RWPE2 (cell line): ENCODE measurements around the gene EEA1.

ENCODE experiments used
- ATAC-seq: fragments of 200-7000 bp; cut with Tn5 transposase; 3 replicates; pipeline ENCODE4 v1.9.1; 2021; ENCODE audit warnings: low read depth
- DNase-seq: peaks from one replicate; pipeline ENCODE4 v3.0.0-alpha.2; 2020; ENCODE audit warnings: low spot score
- H3K27ac ChIP-seq: fragments of 450-650 bp; 2 replicates; pipeline ENCODE4 v1.5.1; 2017; ENCODE audit warnings: mild to moderate bottlenecking; ENCODE audit not compliant: poor library complexity, severe bottlenecking
- H3K27me3 ChIP-seq: fragments of 250-450 bp; sonication (Bioruptor Pico); 2 replicates; pipeline ENCODE4 v1.5.1; 2021; ENCODE audit warnings: mild to moderate bottlenecking, moderate library complexity; ENCODE audit not compliant: insufficient read depth, poor library complexity, severe bottlenecking
- H3K36me3 ChIP-seq: fragments of 250-450 bp; sonication (Bioruptor Pico); 2 replicates; pipeline ENCODE4 v1.5.1; 2020; ENCODE audit warnings: low read depth, mild to moderate bottlenecking, moderate library complexity
- H3K4me1 ChIP-seq: fragments of 250-450 bp; sonication (Bioruptor Pico); 2 replicates; pipeline ENCODE4 v1.5.1; 2021; ENCODE audit warnings: mild to moderate bottlenecking, moderate library complexity; ENCODE audit not compliant: insufficient read depth, poor library complexity, severe bottlenecking
- H3K4me3 ChIP-seq: fragments of 250-450 bp; sonication (Bioruptor Pico); 2 replicates; pipeline ENCODE4 v1.5.1; 2021; ENCODE audit warnings: mild to moderate bottlenecking, moderate library complexity; ENCODE audit not compliant: severe bottlenecking
- H3K9me3 ChIP-seq: fragments of 250-450 bp; sonication (Bioruptor Pico); 2 replicates; pipeline ENCODE4 v1.5.1; 2021; ENCODE audit warnings: mild to moderate bottlenecking, moderate library complexity; ENCODE audit not compliant: severe bottlenecking
- TF ChIP-seq, protein P1 (sequence below): fragments of 450-650 bp; IDR thresholded peaks from one replicate; pipeline ENCODE4 v1.5.1; 2017; ENCODE audit warnings: mild to moderate bottlenecking, moderate library complexity; ENCODE audit not compliant: poor library complexity, severe bottlenecking

The EEA1 gene

DNA sequence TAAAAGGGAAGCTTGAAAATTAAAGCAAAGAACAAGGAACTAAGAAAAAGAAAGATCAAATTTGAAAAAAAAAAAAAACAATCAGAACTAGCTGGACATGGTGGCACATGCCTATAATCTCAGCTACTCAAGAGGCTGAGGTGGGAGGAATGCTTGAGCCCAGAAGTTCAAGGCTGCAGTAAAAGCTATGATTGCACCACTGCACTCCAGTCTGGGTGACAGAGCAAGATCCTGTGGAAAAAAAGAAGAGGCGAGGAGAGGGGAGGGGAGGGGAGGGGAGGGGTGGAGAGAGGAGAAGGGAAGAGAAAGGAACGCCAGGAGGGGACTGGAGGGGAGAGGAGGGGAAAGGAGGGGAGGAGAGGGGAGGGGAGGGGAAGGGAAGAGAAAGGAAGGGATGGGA, 43.0 kb downstream of the EEA1 start:
- TF ChIP-seq, protein P1, sequence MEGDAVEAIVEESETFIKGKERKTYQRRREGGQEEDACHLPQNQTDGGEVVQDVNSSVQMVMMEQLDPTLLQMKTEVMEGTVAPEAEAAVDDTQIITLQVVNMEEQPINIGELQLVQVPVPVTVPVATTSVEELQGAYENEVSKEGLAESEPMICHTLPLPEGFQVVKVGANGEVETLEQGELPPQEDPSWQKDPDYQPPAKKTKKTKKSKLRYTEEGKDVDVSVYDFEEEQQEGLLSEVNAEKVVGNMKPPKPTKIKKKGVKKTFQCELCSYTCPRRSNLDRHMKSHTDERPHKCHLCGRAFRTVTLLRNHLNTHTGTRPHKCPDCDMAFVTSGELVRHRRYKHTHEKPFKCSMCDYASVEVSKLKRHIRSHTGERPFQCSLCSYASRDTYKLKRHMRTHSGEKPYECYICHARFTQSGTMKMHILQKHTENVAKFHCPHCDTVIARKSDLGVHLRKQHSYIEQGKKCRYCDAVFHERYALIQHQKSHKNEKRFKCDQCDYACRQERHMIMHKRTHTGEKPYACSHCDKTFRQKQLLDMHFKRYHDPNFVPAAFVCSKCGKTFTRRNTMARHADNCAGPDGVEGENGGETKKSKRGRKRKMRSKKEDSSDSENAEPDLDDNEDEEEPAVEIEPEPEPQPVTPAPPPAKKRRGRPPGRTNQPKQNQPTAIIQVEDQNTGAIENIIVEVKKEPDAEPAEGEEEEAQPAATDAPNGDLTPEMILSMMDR = no peak
- no peaks in the 10 kb centered on the region for H3K27me3 ChIP-seq
- H3K4me1 ChIP-seq = no peaks in the 10 kb centered on the region
- no peak overlapping the region for H3K27ac ChIP-seq
- no peaks in the 10 kb centered on the region for H3K9me3 ChIP-seq
- H3K4me3 ChIP-seq = no peak overlapping the region
- ATAC-seq = no peak
- H3K36me3 ChIP-seq = peaks cover 43% of the 10 kb centered on the region
- DNase-seq = no peak

DNA sequence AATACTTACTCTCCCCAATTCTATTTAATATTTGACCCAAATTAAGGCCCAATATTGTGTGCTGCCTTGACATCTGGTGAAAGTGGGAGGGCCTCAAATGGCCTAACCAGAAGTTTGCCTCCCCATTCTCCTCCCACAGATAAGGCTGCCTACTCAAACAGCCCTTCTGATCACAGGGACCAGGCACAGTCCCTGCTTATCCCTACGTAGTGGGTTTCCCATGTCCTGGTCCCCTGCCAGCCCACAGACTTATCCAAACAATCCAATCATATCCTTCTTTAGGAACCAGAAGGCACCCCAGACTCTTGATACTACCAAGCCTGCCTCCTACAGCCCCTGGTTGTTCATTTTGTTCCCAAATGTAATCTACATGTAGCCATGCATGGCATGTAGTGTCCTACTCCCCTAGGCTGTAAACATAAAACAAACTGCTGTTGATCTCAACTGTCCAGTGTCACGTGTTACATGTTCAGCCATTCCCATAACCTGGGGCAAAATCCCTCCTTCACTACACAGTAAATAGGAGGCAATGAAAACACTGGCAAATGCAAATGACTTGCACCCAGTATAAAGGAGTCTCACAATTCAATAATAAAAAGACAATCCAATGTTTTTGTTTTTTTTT, 49.3 kb downstream of the EEA1 start:
- H3K4me1 ChIP-seq = no peaks in the 10 kb centered on the region
- H3K27ac ChIP-seq = no peak overlapping the region
- DNase-seq (no peak), ATAC-seq (no peak)
- TF ChIP-seq, protein P1 = no peak
- peaks cover 22% of the 10 kb centered on the region for H3K36me3 ChIP-seq
- H3K27me3 ChIP-seq = no peaks in the 10 kb centered on the region
- no peaks in the 10 kb centered on the region for H3K9me3 ChIP-seq
- no peak overlapping the region for H3K4me3 ChIP-seq

DNA sequence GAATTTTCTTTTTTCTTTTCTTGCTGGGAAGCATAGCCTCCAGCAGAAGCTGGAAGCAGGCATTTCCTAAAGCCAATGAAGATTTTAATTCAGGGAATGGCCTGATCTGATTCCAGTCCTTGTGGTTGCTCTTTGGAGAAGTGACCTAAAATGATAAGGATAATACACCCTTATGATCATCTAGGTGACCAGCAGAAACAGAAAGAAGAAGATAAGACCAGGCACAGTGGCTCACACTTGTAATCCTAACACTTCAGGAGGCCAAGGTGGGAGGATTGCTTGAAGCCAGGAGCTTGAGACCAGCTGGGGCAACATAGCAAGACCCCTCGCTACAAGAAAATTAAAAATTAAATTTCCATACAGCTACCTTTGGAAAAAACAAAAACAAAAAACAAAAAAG, 51.2 kb downstream of the EEA1 start:
- TF ChIP-seq, protein P1 = no peak
- DNase-seq = no peak

DNA sequence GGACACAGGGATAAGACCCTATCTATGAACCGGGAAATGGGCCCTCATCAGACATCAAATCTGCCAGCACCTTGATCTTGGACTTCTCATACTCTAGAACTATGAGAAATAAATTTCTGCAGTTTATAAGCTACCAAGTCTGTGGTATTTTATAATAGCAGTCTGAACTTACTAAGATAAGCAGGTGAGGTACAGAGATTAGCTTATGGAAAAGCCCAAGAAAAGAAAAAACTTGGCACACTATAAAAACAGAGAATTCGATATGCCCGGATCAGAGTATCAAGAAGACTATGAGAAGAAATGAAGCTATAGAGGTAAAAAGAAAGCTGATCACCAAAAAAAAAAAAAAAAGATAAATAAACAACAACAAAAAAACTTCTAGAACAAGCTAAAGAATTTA, 52.6 kb downstream of the EEA1 start:
- Histone ChIP-seq H3K27me3 (no peaks in the 10 kb centered on the region), H3K27ac (no peak overlapping the region), H3K9me3 (no peaks in the 10 kb centered on the region), H3K4me1 (no peaks in the 10 kb centered on the region), H3K36me3 (0 out of 2 replicates have a peak, but pooled peaks cover 9% of the 10 kb centered on the region), H3K4me3 (no peak overlapping the region)
- ATAC-seq (no peak), DNase-seq (no peak)
- TF ChIP-seq, protein P1 = no peak

More for the DNA sequence above, 51.2 kb downstream of the EEA1 start:
- Histone ChIP-seq H3K4me1 (no peaks in the 10 kb centered on the region), H3K9me3 (no peaks in the 10 kb centered on the region), H3K36me3 (peaks cover 17% of the 10 kb centered on the region; the same call in 1 of the 2 replicates), H3K4me3 (no peak overlapping the region), H3K27me3 (no peaks in the 10 kb centered on the region), H3K27ac (no peak overlapping the region)
- ATAC-seq = no peak

DNA sequence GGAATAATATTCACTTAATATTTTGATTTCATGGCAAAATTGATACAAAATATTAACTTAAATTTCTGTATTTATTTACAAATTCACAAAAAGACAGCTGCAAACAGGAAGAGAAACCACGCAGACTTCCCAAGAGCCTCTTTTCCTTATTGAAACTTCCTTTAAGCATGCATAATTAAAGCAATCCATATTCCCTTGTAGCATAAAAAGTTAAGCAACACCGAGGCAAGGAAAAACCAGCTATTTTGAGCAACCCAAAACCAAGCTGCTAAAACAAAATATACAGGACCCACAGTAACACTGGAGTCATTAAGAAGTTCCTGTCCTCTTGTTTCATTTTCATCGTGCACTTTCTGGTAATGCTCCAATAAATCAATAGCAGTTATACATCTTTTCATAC, 58.0 kb downstream of the EEA1 start:
- Histone ChIP-seq H3K9me3 (no peaks in the 10 kb centered on the region), H3K4me3 (no peak overlapping the region), H3K27me3 (no peaks in the 10 kb centered on the region), H3K36me3 (0 out of 2 replicates have a peak, but pooled peaks cover 3% of the 10 kb centered on the region), H3K4me1 (no peaks in the 10 kb centered on the region), H3K27ac (no peak overlapping the region)
- TF ChIP-seq, protein P1 = no peak
- ATAC-seq (no peak), DNase-seq (no peak)
